ENCODE results near the gene ACSL6.

The ACSL6 gene

DNA sequence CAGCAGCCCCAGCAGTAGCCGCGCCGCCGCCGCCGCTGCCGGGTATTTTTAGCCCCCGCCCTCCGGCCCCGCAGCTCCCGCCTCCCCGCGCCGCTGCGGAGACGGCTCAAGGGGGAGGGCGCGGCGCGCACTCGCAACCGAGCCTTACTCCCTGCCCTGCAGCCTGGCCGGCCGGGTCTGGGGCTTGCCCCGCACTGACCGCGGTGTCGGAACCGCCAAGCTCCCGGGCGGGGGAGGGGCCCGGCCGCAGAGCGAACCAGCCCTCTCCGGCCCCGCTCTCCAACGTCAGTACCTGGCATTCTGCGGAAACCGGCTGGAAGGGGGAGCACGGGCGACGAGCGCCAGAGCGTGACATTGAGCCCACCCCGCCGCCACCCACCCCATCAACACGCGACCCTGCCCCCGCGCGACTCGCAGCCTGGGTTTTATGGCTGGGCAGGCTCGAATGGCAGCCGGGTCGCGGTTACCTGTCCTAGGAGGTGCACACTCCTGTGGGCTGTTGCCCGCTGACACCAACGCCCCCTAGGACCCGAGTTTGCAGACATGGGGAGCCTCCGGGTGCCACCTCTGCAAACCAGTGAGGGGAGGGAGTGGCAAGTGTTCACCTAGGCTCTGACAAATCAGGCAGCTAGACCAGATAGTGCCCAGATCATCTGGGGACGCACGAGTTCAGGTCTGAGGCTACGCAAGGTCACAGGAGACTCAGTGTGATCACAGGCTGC lies at the start of gene ACSL6:
Gene ACSL6 (minus strand): TSS at position 37 of the 722 bp plus-strand sequence. CDS start 105 bp downstream, outside the sequence.
- DNase-seq: peak in 21 of 56 donors; percentile 23 to 69 (median 46)

- DNase-seq: no peak
Observed at GRCh38 chr5:132060501-132061161, 49.2 kb upstream of the ACSL6 start, which contains the start of gene IL3. TSS of gene IL3 (plus strand) at chr5:132060655. CDS start at chr5:132060707, 52 bp downstream.

- no peak for DNase-seq
Observed at GRCh38 chr5:132059696-132060500, 48.4 kb upstream of the ACSL6 start.

DNA sequence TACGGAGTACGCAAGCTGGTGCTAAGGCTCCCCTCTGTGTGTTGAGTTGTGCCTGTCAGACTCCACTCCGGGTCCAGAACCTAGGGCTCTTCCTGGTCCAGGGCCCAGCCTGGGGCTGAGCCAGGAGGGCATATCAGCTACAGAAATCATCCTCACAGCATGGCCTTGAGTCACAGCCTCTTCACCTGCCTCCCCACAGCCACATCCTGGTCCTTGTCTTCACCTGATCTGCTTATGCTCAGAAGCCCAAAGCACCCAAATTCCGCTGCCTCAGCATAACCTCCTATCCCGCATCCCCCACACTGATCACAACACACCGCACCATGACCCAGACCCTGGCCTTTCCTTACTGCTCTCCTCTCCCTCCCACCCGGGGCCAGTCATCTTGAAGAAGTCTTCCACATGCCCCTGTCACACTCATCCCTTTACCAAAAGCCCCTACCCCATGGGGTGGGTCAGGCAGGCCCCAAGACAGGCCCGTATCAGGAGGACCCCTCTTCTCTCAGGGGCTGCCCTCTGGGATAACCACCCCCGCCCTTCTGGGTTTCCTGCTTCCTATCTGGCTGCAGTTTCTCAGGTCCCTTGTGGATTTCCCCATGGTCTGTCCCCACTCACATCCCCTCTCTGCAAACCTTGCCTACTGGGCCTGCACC lies 47.7 kb upstream of the ACSL6 start:
- DNase-seq: no peak

GRCh38 chr5:132058646-132059042 lies 47.2 kb upstream of the ACSL6 start:
- DNase-seq: no peak

- DNase-seq: no peak
Observed at GRCh38 chr5:132057498-132058255, 46.2 kb upstream of the ACSL6 start.

DNA sequence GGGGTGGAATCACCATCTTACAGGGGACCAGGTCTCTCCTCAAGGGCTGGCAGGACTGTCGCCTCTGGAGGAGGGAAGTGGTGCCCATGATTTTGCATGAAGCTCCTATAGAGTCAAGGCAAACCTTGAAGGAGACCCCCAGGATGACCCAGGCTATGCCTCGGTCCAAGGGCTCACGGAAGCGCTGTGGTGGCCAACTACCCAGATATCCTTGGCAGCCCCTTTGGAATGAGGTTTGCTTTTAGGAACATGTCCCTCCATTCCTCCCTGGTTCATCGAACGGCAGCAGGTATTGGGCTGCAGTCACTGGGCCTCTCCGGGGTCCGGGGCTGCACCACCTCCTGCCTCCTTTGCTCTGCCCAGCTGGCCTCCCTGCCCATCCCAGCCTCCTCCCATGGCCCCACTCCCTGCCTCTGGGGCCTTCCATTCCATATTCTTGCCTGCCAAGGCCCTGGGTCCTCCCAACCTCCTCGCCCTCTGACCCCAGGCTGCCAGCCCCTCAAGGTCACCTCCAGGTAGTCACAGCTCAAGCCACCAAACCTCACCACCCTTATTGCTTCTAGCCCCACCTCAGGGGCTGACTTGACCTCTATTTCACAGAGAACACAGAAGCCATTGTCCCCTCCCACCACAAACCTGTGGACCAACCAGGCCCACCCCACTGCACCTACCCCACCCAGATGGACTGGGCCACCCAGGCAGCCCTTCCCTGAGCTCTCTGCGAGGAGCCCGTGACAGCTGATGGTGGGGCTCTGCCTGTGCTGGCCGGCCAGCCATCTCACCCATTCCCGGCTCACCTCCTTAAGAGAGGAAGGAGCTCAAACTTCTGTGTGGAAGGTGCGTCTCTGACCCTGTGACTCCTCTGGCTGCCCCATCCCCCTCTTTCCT lies 45.4 kb upstream of the ACSL6 start:
- no peak for DNase-seq

- no peak for DNase-seq
Observed at GRCh38 chr5:132055808-132056609, 44.6 kb upstream of the ACSL6 start.

DNA sequence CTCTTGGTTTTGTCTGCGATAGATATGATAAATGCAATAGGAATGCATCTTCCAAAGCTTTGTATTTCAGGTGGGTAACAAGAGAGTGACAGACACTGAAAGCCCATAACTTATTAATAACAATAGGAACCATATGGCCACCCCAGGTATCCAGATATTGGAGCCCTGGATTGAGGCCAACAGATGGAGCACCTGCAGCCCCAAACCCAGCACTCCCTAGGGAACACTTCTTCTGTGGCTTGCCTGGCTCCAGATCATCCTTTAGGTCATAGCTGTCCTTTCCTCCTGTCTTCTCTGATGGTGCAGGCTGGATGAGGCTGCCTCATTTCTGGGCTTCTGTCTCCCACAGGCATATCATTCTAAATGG lies 44.0 kb upstream of the ACSL6 start:
- no peak for DNase-seq

DNA sequence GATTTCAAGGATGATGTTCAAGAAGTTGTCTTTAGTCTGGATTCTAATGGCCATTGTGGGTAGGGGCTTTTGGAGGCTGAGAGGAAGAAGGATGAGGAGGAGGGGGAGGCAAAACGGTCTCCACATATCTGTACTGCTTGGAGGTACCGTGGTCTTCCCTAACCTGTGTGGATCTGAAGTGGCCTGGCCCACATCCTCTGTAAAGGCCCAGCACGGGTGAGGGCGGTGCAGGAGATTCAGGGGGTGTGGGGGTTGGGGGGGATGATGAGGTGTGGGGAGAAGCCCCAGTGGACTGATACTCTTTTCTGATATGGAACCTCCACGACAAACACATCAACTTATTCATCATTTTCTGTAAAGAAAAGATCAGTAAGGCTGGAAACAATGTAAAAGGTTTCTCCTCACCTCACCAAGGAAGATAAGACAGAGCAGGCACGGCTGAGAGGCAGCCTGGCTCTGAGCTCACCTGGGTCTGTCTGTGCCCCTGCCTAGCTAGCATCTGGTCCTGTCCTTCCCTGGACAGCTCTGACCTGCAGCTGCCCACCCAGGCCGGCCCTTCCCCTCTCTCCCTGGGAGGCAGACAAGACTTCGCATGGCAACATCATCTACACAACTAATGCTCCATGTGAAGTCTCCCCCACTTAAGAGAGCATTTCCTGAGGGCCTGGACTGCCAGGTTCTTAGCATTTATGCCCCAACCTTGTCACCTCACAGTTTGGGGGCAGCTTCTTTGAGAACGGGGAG lies 43.4 kb upstream of the ACSL6 start:
- no peak for DNase-seq

DNA sequence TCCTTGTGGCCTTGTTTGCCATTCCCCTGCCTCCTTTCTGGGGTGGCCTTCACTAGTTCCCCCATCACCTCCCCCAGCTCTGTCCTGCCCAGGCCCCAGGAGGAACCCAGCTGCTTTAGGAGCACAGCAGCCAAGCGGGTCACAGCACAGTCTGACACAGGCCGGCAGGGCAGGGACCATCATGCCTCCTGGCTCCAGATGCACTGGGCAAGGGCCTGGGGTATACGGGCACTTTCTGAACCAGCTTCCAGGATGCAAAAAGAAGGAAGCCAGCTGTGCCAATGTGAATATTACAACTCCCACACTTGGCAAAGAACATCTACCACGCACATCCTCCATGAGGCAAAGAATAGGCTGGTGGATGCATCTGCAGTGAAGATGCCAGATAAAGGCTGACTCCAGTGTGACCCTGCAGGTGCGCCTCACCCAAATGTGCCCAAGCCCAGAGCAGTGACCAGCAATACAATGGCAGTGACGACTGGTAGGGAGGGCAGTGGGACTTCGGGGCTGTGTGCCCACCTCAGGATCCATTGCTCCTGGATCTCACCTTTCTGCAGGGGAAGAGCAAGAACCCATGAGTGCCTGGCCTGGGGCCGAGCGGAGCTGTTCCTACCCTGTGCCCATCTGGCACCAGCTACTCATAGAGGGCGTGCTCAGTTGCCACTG lies 42.7 kb upstream of the ACSL6 start:
- DNase-seq: no peak

GRCh38 chr5:132053483-132053882 lies 42.0 kb upstream of the ACSL6 start:
- DNase-seq: no peak

DNA sequence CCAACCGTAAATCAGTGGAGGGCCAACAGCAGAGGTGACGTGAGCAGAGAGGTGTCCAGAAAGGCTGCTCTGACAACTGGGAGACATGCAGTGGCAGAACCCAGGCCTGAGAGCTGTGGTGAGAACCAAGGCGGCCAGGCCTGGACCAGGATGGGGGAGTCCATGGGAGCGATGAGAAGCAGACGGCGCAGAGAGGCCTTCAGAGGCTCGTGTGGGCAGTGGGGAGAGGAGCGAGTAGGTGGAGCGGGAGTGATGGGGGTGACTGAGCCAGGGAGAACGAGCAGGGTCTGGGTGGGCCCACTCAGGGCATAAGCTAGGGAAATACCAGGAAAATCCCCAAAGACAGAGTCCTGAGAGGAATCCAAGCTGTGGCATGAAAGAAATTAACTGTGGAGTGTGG lies 41.1 kb upstream of the ACSL6 start:
- DNase-seq: no peak

DNA sequence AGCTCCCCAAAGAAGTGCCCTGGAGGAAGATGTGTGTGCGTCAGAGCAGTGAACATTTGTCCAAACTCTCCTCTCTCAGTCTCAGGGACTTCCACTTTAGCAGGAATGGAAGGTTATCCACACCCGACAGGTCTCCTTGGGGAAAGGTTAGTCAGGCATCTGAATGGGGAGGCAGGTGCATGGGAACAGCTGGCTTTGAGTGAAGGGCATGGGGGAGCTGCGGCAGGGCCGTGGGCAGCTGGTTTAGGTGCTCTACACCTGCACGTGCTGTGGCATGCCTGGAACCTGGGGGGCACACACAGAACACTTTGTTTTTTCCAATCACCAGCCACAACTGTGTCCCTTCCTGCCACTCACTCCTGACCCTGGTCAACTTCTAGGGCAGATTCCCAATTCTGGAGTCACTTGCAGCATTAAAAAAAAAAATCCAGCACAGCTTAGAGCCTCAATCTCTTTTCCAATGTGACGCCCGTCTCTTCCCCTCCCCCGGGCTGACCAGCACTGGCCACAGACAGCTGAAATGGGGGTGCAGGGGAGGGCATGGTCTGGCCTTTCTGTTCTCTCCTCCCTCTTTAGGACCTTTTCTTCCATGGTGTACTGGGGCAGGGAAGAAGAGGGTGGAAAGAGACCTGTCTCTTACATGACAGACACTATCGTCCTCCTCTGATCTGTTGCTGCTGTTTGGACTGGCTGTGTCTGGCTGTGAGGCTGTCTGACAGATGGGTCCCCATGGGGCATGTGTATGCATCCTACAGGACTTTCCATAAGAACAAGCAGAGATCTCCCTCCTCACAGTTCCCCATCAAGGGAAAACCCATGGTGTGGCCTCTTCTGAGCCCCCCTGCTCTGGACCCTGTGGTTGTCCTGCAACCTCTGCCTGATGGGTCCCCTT lies 39.4 kb upstream of the ACSL6 start:
- DNase-seq: no peak

- peak in 17 of 56 donors; percentile 5 to 65 (median 22) for DNase-seq
Observed at GRCh38 chr5:132050136-132050535, 38.7 kb upstream of the ACSL6 start.

- DNase-seq: no peak
Observed at GRCh38 chr5:132049559-132049958, 38.1 kb upstream of the ACSL6 start.
